ENCODE measurements around the gene SEC23B. TPM values are rescaled to one million over a fixed set of nuclear protein-coding genes. Genes with fewer than 3 reads are reported as not detected.

Gene SEC23B
- polyA plus RNA-seq, 1 donor (not counting 4 experiments of a cell fraction or from before 2014, with no cell fraction given) = 102 TPM

GRCh38 chr20:18496042-18496441 lies 11.7 kb upstream of the SEC23B start:
- dilution Hi-C loops (cut with MboI; ENCODE audit: extremely low pct_ligation_motif_present, low sequenced_read_pairs) = no loop called here
- no peaks in the 10 kb centered on the region for H3K79me2 ChIP-seq (ENCODE audit: control insufficient read depth, insufficient read depth, low read length)
- peaks cover 6 to 7% of the 10 kb centered on the region in 2 experiments for H3K36me3 ChIP-seq (ENCODE audit: control insufficient read depth in 2 of 2, extremely low read depth in 1 of 2, insufficient read depth in 2 of 2, low read length in 2 of 2)
- DNase-seq (ENCODE audit: low read depth, low spot score) (no peak), FAIRE-seq (no peak)
- peaks cover 9% of the 10 kb centered on the region for H3K4me1 ChIP-seq (ENCODE audit: control insufficient read depth, extremely low read depth, insufficient read depth, low read length)
- H3K4me3 ChIP-seq (ENCODE audit: control insufficient read depth in 2 of 3, extremely low read depth in 1 of 3, insufficient read depth in 2 of 3, low read depth in 1 of 3, low read length in 3 of 3) = peak overlapping the region; percentile 71 to 95 (median 85)
- H3K9me1 ChIP-seq (ENCODE audit: control insufficient read depth, extremely low read depth, insufficient read depth, low read length) = no peaks in the 10 kb centered on the region
- H3K27ac ChIP-seq (ENCODE audit: control insufficient read depth, insufficient read depth, low read length) = peak overlapping the region; percentile 62
- TF ChIP-seq EZH2 (IDR thresholded peaks at IDR 0.05; ENCODE audit: low read length) = no peak
- TF ChIP-seq, protein P1, sequence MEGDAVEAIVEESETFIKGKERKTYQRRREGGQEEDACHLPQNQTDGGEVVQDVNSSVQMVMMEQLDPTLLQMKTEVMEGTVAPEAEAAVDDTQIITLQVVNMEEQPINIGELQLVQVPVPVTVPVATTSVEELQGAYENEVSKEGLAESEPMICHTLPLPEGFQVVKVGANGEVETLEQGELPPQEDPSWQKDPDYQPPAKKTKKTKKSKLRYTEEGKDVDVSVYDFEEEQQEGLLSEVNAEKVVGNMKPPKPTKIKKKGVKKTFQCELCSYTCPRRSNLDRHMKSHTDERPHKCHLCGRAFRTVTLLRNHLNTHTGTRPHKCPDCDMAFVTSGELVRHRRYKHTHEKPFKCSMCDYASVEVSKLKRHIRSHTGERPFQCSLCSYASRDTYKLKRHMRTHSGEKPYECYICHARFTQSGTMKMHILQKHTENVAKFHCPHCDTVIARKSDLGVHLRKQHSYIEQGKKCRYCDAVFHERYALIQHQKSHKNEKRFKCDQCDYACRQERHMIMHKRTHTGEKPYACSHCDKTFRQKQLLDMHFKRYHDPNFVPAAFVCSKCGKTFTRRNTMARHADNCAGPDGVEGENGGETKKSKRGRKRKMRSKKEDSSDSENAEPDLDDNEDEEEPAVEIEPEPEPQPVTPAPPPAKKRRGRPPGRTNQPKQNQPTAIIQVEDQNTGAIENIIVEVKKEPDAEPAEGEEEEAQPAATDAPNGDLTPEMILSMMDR (optimal IDR thresholded peaks at IDR 0.05 in 1 of 3, IDR thresholded peaks at IDR 0.05 in 1 of 3, conservative IDR thresholded peaks at IDR 0.05 in 1 of 3; ENCODE audit: extremely low read depth in 1 of 3, insufficient read depth in 2 of 3, low read length in 3 of 3) = no peak
- no peaks in the 10 kb centered on the region for H3K9me3 ChIP-seq (ENCODE audit: control insufficient read depth, low read depth, low read length)
- peak overlapping the region; percentile 88 for H3K4me2 ChIP-seq (ENCODE audit: control insufficient read depth, extremely low read depth, insufficient read depth, low read depth, low read length)
- H4K20me1 ChIP-seq (ENCODE audit: control insufficient read depth, extremely low read depth, insufficient read depth, low read length) = no peaks in the 10 kb centered on the region
- no peaks in the 10 kb centered on the region for H3K27me3 ChIP-seq (ENCODE audit: control insufficient read depth, extremely low read depth, insufficient read depth, low read length)
- peak overlapping the region; percentile 100 for H2AFZ ChIP-seq (ENCODE audit: control insufficient read depth, low read length)
- peak overlapping the region; percentile 84 for H3K9ac ChIP-seq (ENCODE audit: control insufficient read depth, extremely low read depth, insufficient read depth, low read length)

GRCh38 chr20:18496740-18497592 lies 10.8 kb upstream of the SEC23B start, which contains the start of gene RBBP9:
Gene RBBP9, minus strand, starts transcription at chr20:18497225. Its CDS starts 58 bp downstream, at chr20:18497167.
- peak within 1 kb of the TSS; percentile 84 for H3K9ac ChIP-seq (ENCODE audit: control insufficient read depth, extremely low read depth, insufficient read depth, low read length)
- peak within 1 kb of the TSS; percentile 71 to 95 (median 85) for H3K4me3 ChIP-seq (ENCODE audit: control insufficient read depth in 2 of 3, extremely low read depth in 1 of 3, insufficient read depth in 2 of 3, low read depth in 1 of 3, low read length in 3 of 3)
- H3K79me2 ChIP-seq (ENCODE audit: control insufficient read depth, insufficient read depth, low read length) = no peaks in the 10 kb centered on the region
- dilution Hi-C loops (cut with MboI; ENCODE audit: extremely low pct_ligation_motif_present, low sequenced_read_pairs) = no loop called here
- H4K20me1 ChIP-seq (ENCODE audit: control insufficient read depth, extremely low read depth, insufficient read depth, low read length) = no peaks in the 10 kb centered on the region
- peaks cover 9% of the 10 kb centered on the region for H3K4me1 ChIP-seq (ENCODE audit: control insufficient read depth, extremely low read depth, insufficient read depth, low read length)
- DNase-seq (ENCODE audit: low read depth, low spot score) = no peak
- no peak for TF ChIP-seq EZH2 (IDR thresholded peaks at IDR 0.05; ENCODE audit: low read length)
- TF ChIP-seq, protein P1 (optimal IDR thresholded peaks at IDR 0.05 in 1 of 3, IDR thresholded peaks at IDR 0.05 in 1 of 3, conservative IDR thresholded peaks at IDR 0.05 in 1 of 3; ENCODE audit: extremely low read depth in 1 of 3, insufficient read depth in 2 of 3, low read length in 3 of 3) = no peak
- peak; percentile 71 for FAIRE-seq
- no peaks in the 10 kb centered on the region for H3K9me1 ChIP-seq (ENCODE audit: control insufficient read depth, extremely low read depth, insufficient read depth, low read length)
- no peaks in the 10 kb centered on the region for H3K9me3 ChIP-seq (ENCODE audit: control insufficient read depth, low read depth, low read length)
- peak within 1 kb of the TSS; percentile 62 for H3K27ac ChIP-seq (ENCODE audit: control insufficient read depth, insufficient read depth, low read length)
- H2AFZ ChIP-seq (ENCODE audit: control insufficient read depth, low read length) = peak within 1 kb of the TSS; percentile 100
- peak within 1 kb of the TSS; percentile 88 for H3K4me2 ChIP-seq (ENCODE audit: control insufficient read depth, extremely low read depth, insufficient read depth, low read depth, low read length)
- H3K36me3 ChIP-seq (ENCODE audit: control insufficient read depth in 2 of 2, extremely low read depth in 1 of 2, insufficient read depth in 2 of 2, low read length in 2 of 2) = peaks cover 6 to 7% of the 10 kb centered on the region in 2 experiments
- no peaks in the 10 kb centered on the region for H3K27me3 ChIP-seq (ENCODE audit: control insufficient read depth, extremely low read depth, insufficient read depth, low read length)

All from keratinocyte (primary cell).